Measurements from ENCODE around the gene CLDN22.

The CLDN22 gene

GRCh38 chr4:183353557-183353956 is 33.5 kb upstream of the CLDN22 start:
- TF ChIP-seq CTCF (IDR thresholded peaks at IDR 0.05) (no peak), ZFX (IDR thresholded peaks at IDR 0.05; ENCODE audit: borderline replicate concordance) (no peak)
- no peak overlapping the region for H3K27ac ChIP-seq

GRCh38 chr4:183352546-183352945 is 32.5 kb upstream of the CLDN22 start:
- TF ChIP-seq CTCF (IDR thresholded peaks at IDR 0.05), result no peak
- no peak for TF ChIP-seq ZFX (IDR thresholded peaks at IDR 0.05; ENCODE audit: borderline replicate concordance)
- H3K27ac ChIP-seq, result no peak overlapping the region

- H3K27ac ChIP-seq, result no peak overlapping the region
- TF ChIP-seq ZFX (IDR thresholded peaks at IDR 0.05; ENCODE audit: borderline replicate concordance) (no peak), CTCF (IDR thresholded peaks at IDR 0.05) (no peak)
Measured at GRCh38 chr4:183350317-183351071, 30.4 kb upstream of the CLDN22 start.

- TF ChIP-seq CTCF (IDR thresholded peaks at IDR 0.05), result no peak
- no peak for TF ChIP-seq ZFX (IDR thresholded peaks at IDR 0.05; ENCODE audit: borderline replicate concordance)
- no peak overlapping the region for H3K27ac ChIP-seq
Measured at GRCh38 chr4:183349673-183350072, 29.6 kb upstream of the CLDN22 start.

- no peak overlapping the region for H3K27ac ChIP-seq
- no peak for TF ChIP-seq ZFX (IDR thresholded peaks at IDR 0.05; ENCODE audit: borderline replicate concordance)
- no peak for TF ChIP-seq CTCF (IDR thresholded peaks at IDR 0.05)
Measured at GRCh38 chr4:183348706-183349659, 28.9 kb upstream of the CLDN22 start.

- TF ChIP-seq ZFX (IDR thresholded peaks at IDR 0.05; ENCODE audit: borderline replicate concordance) (no peak), CTCF (IDR thresholded peaks at IDR 0.05) (no peak)
- H3K27ac ChIP-seq, result no peak overlapping the region
Measured at GRCh38 chr4:183348136-183348535, 28.1 kb upstream of the CLDN22 start.

- H3K27ac ChIP-seq, result no peak overlapping the region
- TF ChIP-seq CTCF (IDR thresholded peaks at IDR 0.05) (no peak), ZFX (IDR thresholded peaks at IDR 0.05; ENCODE audit: borderline replicate concordance) (no peak)
Measured at GRCh38 chr4:183347566-183347965, 27.5 kb upstream of the CLDN22 start.

All from 22Rv1 (cell line).